ENCODE measurements around the gene RAC2. TPM values are rescaled to one million over a fixed set of nuclear protein-coding genes. Genes with fewer than 3 reads are reported as not detected.

The RAC2 gene
- total and polyA plus RNA-seq, 2 of the 8 experiments (the other 6 are each of a cell fraction or from before 2014, with no cell fraction given) = 2.3 to 4.3 TPM

DNA sequence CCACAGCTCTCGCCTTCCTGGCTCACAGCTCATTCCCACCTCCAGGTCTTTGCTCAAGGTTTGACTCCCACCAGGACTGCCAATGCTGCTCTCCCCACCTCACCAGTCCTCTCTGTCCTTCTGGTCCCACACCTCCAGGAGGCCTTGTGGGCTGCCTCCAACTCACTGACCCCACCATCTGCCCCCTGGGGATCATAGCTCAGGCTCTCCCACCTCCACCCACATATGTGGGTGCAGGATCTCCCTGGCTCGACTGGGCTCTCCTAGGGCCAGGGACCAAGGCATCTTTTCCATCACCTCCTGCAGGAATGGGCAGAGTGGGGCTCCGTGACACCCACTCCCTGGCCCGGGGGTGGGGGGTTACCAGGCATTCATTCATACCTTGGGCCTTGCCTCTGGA lies 18.0 kb downstream of the RAC2 start:
- H3K27me3 ChIP-seq (replicated peaks in 1 of 4; ENCODE audit: control insufficient read depth in 3 of 4, extremely low read depth in 1 of 4, insufficient read depth in 3 of 4, low read length in 3 of 4) = no peaks in the 10 kb centered on the region
- POLR2A ChIA-PET (ENCODE audit: partially characterized antibody) = interaction anchor here (1.4 to 1.6 kb wide), 2 partner anchors 15 to 19 kb away, joined by 4 to 7 read pairs; no protein-coding TSS in a partner anchor
- H2BK12ac ChIP-seq (ENCODE audit: low read depth, low read length) = no peak overlapping the region
- H2AFZ ChIP-seq (ENCODE audit: low read length) = no peak overlapping the region
- no peak overlapping the region for H3K18ac ChIP-seq (ENCODE audit: extremely low read depth, low read length)
- no peak overlapping the region for H3K27ac ChIP-seq (ENCODE audit: low read depth, low read length)
- DNase-seq (ENCODE audit: low read depth in 1 of 2, low spot score in 2 of 2) (no peak), FAIRE-seq (no peak)
- WGBS, 2 experiments (ENCODE audit: extremely low coverage in 1 of 2, insufficient coverage in 1 of 2, insufficient read length in 1 of 2, insufficient replicate concordance in 2 of 2, low coverage in 1 of 2, low lambda C conversion rate in 2 of 2, missing lambda C conversion rate in 1 of 2) = 93% methylated on average over 4 of the region's 4 CpGs; no CpG with 5 or more reads in 1 of the 2 experiments
- H3K79me1 ChIP-seq (ENCODE audit: low read depth, low read length) = no peaks in the 10 kb centered on the region
- H3K14ac ChIP-seq (ENCODE audit: insufficient read length) = no peak overlapping the region
- no peak overlapping the region for H3K23ac ChIP-seq (ENCODE audit: insufficient read length)
- H2BK15ac ChIP-seq (ENCODE audit: low read length) = no peak overlapping the region
- H2BK120ac ChIP-seq (replicated peaks; ENCODE audit: low read depth, low read length) = no peak overlapping the region
- no peak overlapping the region for H2AK5ac ChIP-seq (ENCODE audit: low read depth, low read length)
- H3K36me3 ChIP-seq (ENCODE audit: control insufficient read depth in 2 of 4, insufficient read depth in 4 of 4, low read length in 3 of 4) = no peaks in the 10 kb centered on the region
- no peak overlapping the region for H2BK20ac ChIP-seq (ENCODE audit: low read length)
- H3K9me3 ChIP-seq (ENCODE audit: insufficient read depth in 2 of 2, low read depth in 1 of 2, low read length in 1 of 2) = no peaks in the 10 kb centered on the region; a peak in 1 of 4 replicates
- no peak overlapping the region for H2BK5ac ChIP-seq (ENCODE audit: low read depth, low read length)
- no peak overlapping the region for H4K8ac ChIP-seq (ENCODE audit: extremely low read depth, insufficient read depth, low read length)
- H3K9ac ChIP-seq (replicated peaks in 1 of 4; ENCODE audit: extremely low read depth in 1 of 4, low read depth in 3 of 4, low read length in 3 of 4) = no peak overlapping the region
- no peaks in the 10 kb centered on the region for H4K20me1 ChIP-seq (replicated peaks in 1 of 2; ENCODE audit: control insufficient read depth in 1 of 2, insufficient read depth in 2 of 2, low read length in 2 of 2)
- peaks cover 2% of the 10 kb centered on the region; the same call in 1 of the 2 replicates for H3K23me2 ChIP-seq (ENCODE audit: low read depth, low read length)
- no peak overlapping the region for H3K56ac ChIP-seq (replicated peaks; ENCODE audit: insufficient read length, low read depth, low read length)
- no peak overlapping the region for H4K5ac ChIP-seq (ENCODE audit: insufficient read length, low read depth, low read length)
- no peaks in the 10 kb centered on the region for H3K4me1 ChIP-seq (replicated peaks in 1 of 4; ENCODE audit: control insufficient read depth in 3 of 4, insufficient read depth in 4 of 4, low read length in 3 of 4)
- H3K4me2 ChIP-seq (ENCODE audit: insufficient read depth in 1 of 2, low read depth in 2 of 2, low read length in 2 of 2) = no peak overlapping the region
- H3K4me3 ChIP-seq (ENCODE audit: extremely low read depth in 1 of 4, insufficient read depth in 2 of 4, low read depth in 3 of 4, low read length in 4 of 4) = no peak overlapping the region
- no peak overlapping the region for H3K4ac ChIP-seq (replicated peaks; ENCODE audit: insufficient read length, low read depth, low read length)
- no peak overlapping the region for H4K91ac ChIP-seq (replicated peaks; ENCODE audit: insufficient read length, low read length)
- CTCF ChIA-PET (ENCODE audit: partially characterized antibody) = interaction anchor here (0.7 to 3.3 kb wide), 4 partner anchors 19 to 230 kb away, joined by 5 to 22 read pairs (median 6); no protein-coding TSS in a partner anchor
- H3K79me2 ChIP-seq (ENCODE audit: control insufficient read depth in 1 of 2, insufficient read depth in 2 of 2, low read length in 2 of 2) = no peaks in the 10 kb centered on the region
- TF ChIP-seq JUND (IDR thresholded peaks at IDR 0.05; ENCODE audit: low read length) (no peak), CBX8 (IDR thresholded peaks at IDR 0.05; ENCODE audit: borderline replicate concordance, low read depth, low read length) (no peak), KDM1A (IDR thresholded peaks at IDR 0.05; ENCODE audit: borderline replicate concordance, low read length) (no peak)
